ENCODE measurements around the gene TMSB10.

- no peak for TF ChIP-seq EZH2phosphoT487 (IDR thresholded peaks at IDR 0.05; ENCODE audit: borderline replicate concordance, low read depth, low read length)
- TF ChIP-seq, protein P1, sequence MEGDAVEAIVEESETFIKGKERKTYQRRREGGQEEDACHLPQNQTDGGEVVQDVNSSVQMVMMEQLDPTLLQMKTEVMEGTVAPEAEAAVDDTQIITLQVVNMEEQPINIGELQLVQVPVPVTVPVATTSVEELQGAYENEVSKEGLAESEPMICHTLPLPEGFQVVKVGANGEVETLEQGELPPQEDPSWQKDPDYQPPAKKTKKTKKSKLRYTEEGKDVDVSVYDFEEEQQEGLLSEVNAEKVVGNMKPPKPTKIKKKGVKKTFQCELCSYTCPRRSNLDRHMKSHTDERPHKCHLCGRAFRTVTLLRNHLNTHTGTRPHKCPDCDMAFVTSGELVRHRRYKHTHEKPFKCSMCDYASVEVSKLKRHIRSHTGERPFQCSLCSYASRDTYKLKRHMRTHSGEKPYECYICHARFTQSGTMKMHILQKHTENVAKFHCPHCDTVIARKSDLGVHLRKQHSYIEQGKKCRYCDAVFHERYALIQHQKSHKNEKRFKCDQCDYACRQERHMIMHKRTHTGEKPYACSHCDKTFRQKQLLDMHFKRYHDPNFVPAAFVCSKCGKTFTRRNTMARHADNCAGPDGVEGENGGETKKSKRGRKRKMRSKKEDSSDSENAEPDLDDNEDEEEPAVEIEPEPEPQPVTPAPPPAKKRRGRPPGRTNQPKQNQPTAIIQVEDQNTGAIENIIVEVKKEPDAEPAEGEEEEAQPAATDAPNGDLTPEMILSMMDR (conservative IDR thresholded peaks at IDR 0.05; ENCODE audit: low read length), result no peak
Observed at GRCh38 chr2:84875213-84875560, 30.3 kb upstream of the TMSB10 start.
